GM21737 (cell line): ENCODE measurements around the gene ELFN1.

Source experiments
- ATAC-seq: cut with Tn5 transposase; IDR thresholded peaks from one replicate; pipeline ENCODE4 v1.9.1; 2021; ENCODE audit warnings: mild to moderate bottlenecking, moderate library complexity; ENCODE audit not compliant: unreplicated experiment

Gene ELFN1

DNA sequence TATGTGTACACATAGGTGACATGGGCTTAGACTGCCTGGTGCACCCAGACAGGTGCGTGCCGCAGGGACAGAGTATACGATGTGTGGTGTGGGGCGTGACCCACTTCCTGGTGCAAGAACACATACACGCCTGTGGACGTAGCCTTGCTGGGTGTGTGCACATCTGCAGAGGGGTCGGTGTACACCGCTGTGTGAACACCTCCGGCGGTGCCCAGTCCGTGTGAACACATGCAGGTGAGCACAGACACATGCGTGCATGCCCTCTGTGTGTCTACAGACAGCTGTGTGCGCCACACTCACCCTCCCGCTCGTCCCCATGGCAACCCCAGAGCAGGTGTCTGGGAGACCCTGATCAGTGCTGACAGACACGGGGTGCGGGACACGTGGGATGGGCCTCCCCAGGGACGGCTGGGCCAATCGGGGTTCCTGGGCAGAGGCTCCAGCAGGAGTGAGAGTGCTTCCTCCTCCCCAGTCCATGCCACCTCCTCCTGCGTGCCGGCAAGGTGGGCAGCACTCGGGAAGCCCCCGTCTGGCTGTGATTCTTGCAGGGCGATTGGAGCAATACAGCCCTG lies 23.4 kb downstream of the ELFN1 start:
- ATAC-seq, result no peak

- ATAC-seq, result no peak
Observed at GRCh38 chr7:1693991-1694524, 24.0 kb downstream of the ELFN1 start.

DNA sequence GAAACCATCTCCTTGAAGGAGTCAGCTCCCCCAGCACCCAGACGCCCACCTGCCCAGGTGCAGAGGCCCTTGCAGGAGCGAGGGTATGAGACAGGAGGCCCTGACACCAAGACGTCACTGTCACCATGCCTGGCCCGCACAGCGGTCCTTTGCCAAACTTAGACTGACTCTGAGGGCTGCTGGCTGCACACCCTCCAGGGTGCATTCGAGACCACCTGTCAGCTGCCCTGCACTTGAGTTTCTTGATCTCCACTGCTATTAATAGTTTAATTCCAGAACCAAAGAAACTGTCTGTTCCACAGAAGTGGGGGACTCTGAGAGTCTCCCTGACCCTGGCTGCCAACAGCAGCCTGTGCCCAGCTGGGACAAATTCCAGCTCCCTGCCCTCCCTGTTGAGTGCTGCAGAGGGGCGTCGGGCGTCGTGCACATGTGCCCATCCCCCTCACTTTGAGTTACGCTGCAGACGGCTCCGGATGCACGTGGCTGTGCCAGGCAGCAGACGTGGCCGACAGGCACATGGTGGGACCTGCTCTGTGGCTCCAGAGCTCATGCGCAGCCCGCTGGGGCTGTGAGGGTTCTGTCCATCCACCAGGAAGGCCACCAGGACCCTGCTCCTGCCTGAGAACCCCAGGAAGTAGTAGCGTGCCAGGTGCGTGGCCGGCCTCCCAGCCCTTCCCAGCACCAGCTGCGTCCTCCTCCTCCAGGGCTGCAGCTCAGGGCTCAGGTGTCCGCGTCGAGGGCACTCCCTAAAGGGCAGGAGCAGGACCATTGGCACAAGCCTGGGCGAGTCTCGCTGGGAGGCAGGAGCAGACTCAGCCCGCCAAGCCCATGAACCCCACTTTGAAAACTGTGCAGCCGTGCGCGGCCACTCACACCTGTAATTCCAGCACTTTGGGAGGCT lies 24.8 kb downstream of the ELFN1 start:
- ATAC-seq, result no peak

DNA sequence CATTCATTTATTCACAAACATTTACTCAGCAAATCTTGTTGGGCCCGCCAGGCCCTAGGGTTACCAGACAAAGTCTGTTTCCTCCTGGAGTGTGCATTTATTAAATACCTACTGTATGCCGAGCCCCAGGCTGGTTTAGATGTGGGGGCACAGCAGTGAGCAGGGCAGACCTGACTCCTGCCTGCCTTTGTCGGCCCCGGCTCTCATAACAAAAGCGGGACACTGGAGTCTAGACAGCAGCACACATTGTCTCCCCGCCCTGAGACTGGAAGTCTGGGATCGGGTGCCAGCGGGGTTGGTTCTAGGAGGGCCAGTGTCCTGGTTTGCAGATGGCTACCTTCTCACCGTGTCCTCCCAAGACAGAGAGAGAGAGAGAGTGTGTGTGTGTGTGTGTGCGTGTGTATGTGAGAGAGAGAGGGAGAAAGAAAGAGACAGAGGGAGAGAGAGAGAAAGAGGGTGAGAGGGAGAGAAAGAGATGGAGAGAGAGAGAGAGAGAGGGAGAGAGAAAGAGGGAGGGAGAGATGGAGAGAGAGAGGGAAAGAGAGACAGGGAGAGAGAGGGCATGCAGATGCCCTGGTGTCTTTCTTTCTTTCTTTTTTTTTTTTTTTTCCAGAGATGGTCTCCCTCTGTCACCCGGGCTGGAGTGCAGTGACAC lies 25.9 kb downstream of the ELFN1 start:
- ATAC-seq, result no peak

DNA sequence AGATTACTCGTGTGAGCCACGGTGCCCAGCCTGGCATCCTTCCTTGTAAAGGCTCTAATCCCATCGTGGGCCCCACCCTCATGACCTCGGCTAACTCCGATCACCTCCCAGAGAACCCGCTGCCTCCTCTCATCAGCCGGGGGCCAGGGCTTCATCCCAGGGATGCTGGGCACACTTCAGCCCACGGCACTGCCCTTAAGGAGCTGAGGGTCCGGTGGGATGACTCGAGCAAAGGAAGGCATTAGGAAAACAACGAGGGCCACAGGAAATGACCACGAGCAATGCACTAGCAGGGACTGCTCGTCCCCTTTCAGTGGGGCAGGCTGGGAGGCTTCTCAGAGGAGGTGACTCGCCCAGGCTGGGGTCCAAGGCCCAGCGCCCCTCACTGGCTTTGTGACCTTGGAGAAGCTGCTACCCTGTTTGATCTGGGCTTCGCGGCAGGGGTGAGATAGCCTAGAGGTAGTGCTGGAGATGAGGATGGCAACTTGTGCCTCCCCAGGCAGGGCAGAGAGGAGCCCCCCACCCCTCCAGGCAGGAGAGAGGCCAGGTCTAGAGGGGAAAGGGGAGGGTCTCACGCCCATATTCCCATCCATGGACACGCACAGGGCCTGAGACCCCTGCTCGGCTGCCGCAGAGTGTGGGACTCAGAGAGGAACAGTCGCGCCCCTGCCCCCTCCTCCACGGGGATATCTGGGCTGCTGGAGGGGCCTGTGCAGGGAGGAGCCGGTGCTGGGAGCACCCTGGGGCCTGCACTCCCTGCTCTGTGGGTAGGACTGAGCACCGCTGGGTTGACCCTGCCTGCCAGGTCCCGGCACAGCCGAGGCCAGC lies 26.8 kb downstream of the ELFN1 start:
- ATAC-seq, result no peak

DNA sequence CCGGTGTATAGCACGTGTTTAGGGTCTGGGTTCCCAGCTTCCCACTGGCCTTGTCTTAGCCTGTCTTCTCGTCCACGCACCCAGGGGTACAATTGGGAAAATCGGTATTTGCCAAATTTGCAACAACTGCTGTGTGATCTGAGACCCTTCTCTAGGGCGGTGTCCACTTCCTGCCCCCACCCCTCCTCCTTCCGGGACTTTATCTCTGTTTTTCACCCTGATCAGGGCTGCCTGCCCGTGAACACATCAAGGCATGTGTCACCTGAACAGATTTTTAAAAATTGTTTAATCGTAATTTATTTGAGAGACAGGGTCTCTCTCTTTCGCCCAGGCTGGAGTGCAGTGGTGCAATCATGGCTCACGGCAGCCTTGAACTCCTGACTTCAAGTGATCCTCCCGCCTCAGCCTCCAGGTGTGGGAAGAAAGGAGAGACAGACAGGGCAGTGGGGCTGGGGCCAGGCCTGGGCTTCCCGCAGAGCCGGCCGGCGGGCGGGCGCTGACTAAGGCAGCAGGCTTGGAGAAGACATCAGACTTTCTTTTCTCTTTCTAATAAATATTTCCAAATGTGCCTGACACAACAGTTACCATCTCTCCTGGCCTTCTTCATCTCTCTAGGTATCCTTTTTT lies 27.5 kb downstream of the ELFN1 start:
- no peak for ATAC-seq

DNA sequence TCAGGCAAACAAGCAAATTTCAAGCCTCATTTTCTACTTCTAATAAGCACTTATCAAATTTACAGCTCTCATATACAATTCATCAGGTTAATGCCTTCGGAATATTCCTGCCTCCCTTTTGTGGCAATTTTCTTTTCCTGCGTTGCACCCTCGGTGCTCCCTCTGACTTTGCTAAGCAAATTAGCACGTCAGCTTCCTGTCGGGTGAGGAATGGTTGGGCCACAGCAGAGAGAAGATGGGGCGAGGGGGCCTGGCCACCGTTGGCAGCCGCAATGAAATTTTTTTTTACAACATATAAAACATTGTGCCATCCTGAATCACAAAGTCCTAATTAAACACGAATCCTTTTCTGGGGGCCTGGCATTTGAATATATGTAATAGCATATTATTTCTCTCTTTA lies 28.1 kb downstream of the ELFN1 start:
- ATAC-seq, result no peak

DNA sequence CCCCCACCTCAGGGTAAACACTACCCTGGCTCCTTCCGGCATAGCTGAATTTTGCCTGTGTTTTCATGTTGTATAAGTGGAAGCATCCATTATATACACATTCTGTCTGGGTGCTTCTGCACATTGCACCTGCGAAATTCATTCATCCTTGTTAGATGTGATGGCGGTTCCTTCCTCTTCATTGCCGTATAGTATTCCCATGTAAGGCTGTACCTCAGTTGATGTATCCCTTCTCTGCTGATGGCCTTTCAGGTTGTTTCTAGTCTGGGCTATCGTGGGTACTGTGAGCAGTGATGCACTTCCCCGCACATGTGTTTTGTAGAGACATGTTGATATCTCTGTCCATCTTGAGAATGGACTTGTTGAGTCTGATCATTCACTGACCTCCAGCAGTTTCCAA lies 28.9 kb downstream of the ELFN1 start:
- ATAC-seq, result no peak

DNA sequence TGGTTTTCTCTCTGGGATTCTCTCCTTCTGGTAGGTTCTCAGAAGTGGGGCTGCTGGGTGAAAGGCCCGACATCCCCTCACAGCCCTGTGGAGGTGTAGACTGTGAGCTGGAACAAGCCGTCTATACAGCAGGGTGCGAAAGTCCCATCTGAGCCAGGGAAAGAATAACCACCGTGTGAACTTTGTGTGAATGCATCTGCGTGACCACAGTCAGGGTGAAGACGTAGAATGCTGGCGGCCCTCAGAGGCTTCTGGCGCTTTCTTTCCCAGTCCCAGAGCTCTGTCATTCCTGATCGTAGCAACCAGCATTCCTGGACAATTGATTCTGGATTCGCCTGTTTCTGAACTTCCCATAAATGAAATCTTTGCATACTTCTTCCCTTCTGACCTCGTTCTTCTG lies 30.0 kb downstream of the ELFN1 start:
- ATAC-seq, result no peak

DNA sequence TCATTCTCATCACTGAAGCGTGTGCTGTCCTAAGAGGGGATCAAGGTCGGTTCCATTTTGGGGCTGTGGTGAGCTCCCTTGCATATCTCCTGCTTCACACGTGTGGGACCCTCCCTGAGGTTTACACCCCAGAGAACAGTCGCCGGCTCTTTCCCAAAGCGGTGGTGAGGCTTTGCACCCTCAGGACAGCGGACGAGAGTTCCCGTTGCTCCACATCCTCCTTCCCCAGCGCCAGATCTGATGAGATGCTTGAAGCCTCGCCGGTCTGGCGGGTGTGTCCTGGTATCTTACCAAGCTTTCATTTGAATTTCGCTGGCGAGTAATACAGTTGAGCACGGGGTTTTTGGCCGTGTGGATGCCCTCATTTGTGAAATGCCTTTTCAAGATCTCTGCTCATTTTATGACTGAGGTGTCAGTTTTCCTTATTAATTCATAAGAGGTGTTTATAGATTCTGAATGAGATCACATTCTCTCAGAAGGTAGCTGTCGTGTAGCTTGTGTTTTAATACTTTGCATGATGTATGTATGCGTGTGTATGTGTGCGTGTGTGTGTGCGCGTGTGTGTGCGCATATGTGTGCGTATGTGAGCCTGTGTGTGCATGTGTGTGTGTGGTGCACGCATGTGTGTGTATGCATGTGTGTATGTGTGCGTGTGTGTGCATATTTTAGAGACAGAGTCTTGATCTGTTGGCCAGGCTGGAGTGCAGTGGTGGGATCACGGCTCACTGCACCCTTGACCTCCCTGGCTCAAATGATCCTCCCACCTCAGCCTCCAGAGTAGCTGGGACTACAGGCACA lies 30.7 kb downstream of the ELFN1 start:
- no peak for ATAC-seq

DNA sequence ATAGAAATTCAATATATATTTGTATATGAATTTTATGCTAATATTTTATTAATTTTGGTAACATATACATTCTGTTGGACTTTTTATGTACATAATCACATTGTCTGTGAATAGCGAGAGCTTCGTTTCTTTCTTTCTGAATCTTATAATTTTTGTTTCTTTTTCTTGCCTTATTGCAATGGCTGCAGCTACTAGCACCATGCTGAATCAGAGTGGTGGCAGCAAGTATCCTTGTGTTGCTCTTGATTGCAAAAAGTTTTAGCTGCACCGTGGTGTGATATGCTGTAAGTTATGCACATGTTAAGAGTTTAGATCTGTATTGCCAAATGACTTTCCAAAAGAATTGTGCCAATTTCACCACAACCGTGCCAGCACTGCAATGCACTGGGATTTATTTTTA lies 32.6 kb downstream of the ELFN1 start:
- ATAC-seq, result no peak

- no peak for ATAC-seq
Observed at GRCh38 chr7:1703441-1703840, 33.4 kb downstream of the ELFN1 start.

GRCh38 chr7:1703871-1704810 lies 34.1 kb downstream of the ELFN1 start:
- no peak for ATAC-seq

- no peak for ATAC-seq
Observed at GRCh38 chr7:1704811-1705738, 35.0 kb downstream of the ELFN1 start.

DNA sequence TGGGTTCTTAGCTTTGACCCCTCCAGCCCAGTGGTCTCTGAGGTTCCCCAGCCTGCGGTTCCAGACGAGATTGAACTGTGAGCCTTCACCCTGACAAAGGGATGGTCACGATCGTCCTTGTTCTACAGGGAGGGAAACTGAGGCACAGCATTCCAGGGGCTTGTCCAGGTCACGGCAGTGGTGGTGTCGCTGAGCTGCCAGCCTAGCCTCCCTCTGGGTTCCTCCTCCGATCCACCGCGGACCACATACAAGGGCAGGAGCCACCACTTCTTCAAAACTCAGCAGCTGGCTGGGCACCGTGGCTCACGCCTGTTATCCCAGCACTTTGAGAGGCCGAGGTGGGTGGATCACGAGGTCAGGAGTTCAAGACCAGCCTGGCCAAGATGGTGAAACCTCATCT lies 35.8 kb downstream of the ELFN1 start:
- no peak for ATAC-seq

DNA sequence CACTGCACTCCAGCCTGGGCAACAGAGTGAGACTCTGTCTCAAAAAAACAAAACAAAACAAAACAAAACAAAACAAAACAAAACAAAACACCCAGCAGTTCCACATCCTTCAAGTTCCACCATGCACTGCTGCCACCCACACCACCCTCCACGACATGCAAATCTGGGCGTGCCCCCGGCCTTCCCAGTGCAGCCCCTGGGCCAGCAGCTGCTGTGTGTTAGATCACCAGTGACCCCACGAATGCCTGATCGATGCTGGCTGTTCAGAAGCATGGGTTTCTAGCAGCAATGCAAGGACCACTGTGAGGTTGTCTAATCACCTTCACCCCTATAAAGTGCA lies 36.3 kb downstream of the ELFN1 start:
- ATAC-seq, result no peak

GRCh38 chr7:1706721-1707613 lies 36.9 kb downstream of the ELFN1 start:
- ATAC-seq, result no peak
